Mucosa of stomach (tissue), 1 donor: Measurements from ENCODE around the gene CAMK2B.

Experiments
- H3K27me3 ChIP-seq: one replicate; pipeline ENCODE4 v1.7.0; 2013; ENCODE audit warnings: mild to moderate bottlenecking, low read length; ENCODE audit not compliant: control insufficient read depth, insufficient read depth
- H3K36me3 ChIP-seq: one replicate; pipeline ENCODE4 v1.7.0; 2013; ENCODE audit warnings: low read length; ENCODE audit not compliant: control insufficient read depth, insufficient read depth
- H3K4me1 ChIP-seq: one replicate; pipeline ENCODE4 v1.7.0; 2013; ENCODE audit warnings: mild to moderate bottlenecking, low read length; ENCODE audit not compliant: control insufficient read depth, insufficient read depth
- H3K4me3 ChIP-seq: one replicate; pipeline ENCODE4 v1.7.0; 2013; ENCODE audit warnings: low read length
- H3K9ac ChIP-seq: one replicate; pipeline ENCODE4 v1.7.0; 2013; ENCODE audit warnings: mild to moderate bottlenecking, low read length, moderate library complexity
- H3K9me3 ChIP-seq: one replicate; pipeline ENCODE4 v1.7.0; 2013; ENCODE audit warnings: mild to moderate bottlenecking, low read length, moderate library complexity; ENCODE audit not compliant: control insufficient read depth
- donor health status: Pancreatic carcinoma.

CAMK2B gene

GRCh38 chr7:44327981-44328380 is 2.6 kb upstream of the CAMK2B start:
- H3K9me3 ChIP-seq: no peaks in the 10 kb centered on the region
- H3K4me1 ChIP-seq: no peaks in the 10 kb centered on the region
- H3K9ac ChIP-seq: no peak overlapping the region
- H3K4me3 ChIP-seq: no peak overlapping the region
- peaks cover 28% of the 10 kb centered on the region for H3K27me3 ChIP-seq
- no peaks in the 10 kb centered on the region for H3K36me3 ChIP-seq

GRCh38 chr7:44326261-44327125 is 1.1 kb upstream of the CAMK2B start:
- H3K9ac ChIP-seq: no peak overlapping the region
- no peaks in the 10 kb centered on the region for H3K9me3 ChIP-seq
- no peaks in the 10 kb centered on the region for H3K4me1 ChIP-seq
- no peak overlapping the region for H3K4me3 ChIP-seq
- H3K27me3 ChIP-seq: peaks cover 29% of the 10 kb centered on the region
- H3K36me3 ChIP-seq: no peaks in the 10 kb centered on the region

- no peak overlapping the region for H3K9ac ChIP-seq
- peaks cover 34% of the 10 kb centered on the region for H3K27me3 ChIP-seq
- H3K9me3 ChIP-seq: no peaks in the 10 kb centered on the region
- H3K4me3 ChIP-seq: no peak overlapping the region
- no peaks in the 10 kb centered on the region for H3K36me3 ChIP-seq
- H3K4me1 ChIP-seq: no peaks in the 10 kb centered on the region
These were observed 432 bp upstream of the CAMK2B start for GRCh38 chr7:44325811-44326241.

- H3K9me3 ChIP-seq: no peaks in the 10 kb centered on the region
- no peak overlapping the region for H3K9ac ChIP-seq
- no peaks in the 10 kb centered on the region for H3K4me1 ChIP-seq
- H3K36me3 ChIP-seq: no peaks in the 10 kb centered on the region
- no peak overlapping the region for H3K4me3 ChIP-seq
- peaks cover 34% of the 10 kb centered on the region for H3K27me3 ChIP-seq
These were observed 753 bp downstream of the CAMK2B start for GRCh38 chr7:44324481-44325200.

GRCh38 chr7:44324204-44324480 is 1.3 kb downstream of the CAMK2B start:
- Histone ChIP-seq H3K36me3 (no peaks in the 10 kb centered on the region), H3K9me3 (no peaks in the 10 kb centered on the region), H3K4me1 (no peaks in the 10 kb centered on the region), H3K4me3 (no peak overlapping the region), H3K27me3 (peaks cover 34% of the 10 kb centered on the region), H3K9ac (no peak overlapping the region)

GRCh38 chr7:44323381-44324203 is 1.8 kb downstream of the CAMK2B start:
- no peak overlapping the region for H3K4me3 ChIP-seq
- peaks cover 34% of the 10 kb centered on the region for H3K27me3 ChIP-seq
- H3K4me1 ChIP-seq: no peaks in the 10 kb centered on the region
- no peaks in the 10 kb centered on the region for H3K9me3 ChIP-seq
- no peak overlapping the region for H3K9ac ChIP-seq
- no peaks in the 10 kb centered on the region for H3K36me3 ChIP-seq

GRCh38 chr7:44322631-44323363 is 2.6 kb downstream of the CAMK2B start:
- no peaks in the 10 kb centered on the region for H3K36me3 ChIP-seq
- H3K4me1 ChIP-seq: no peaks in the 10 kb centered on the region
- peaks cover 40% of the 10 kb centered on the region for H3K27me3 ChIP-seq
- no peak overlapping the region for H3K4me3 ChIP-seq
- no peaks in the 10 kb centered on the region for H3K9me3 ChIP-seq
- no peak overlapping the region for H3K9ac ChIP-seq

GRCh38 chr7:44321796-44322195 is 3.6 kb downstream of the CAMK2B start:
- no peak overlapping the region for H3K9ac ChIP-seq
- no peaks in the 10 kb centered on the region for H3K36me3 ChIP-seq
- H3K27me3 ChIP-seq: peaks cover 37% of the 10 kb centered on the region
- no peak overlapping the region for H3K4me3 ChIP-seq
- no peaks in the 10 kb centered on the region for H3K4me1 ChIP-seq
- no peaks in the 10 kb centered on the region for H3K9me3 ChIP-seq

GRCh38 chr7:44320794-44321371 is 4.5 kb downstream of the CAMK2B start:
- no peak overlapping the region for H3K9ac ChIP-seq
- H3K4me3 ChIP-seq: no peak overlapping the region
- H3K9me3 ChIP-seq: no peaks in the 10 kb centered on the region
- peaks cover 28% of the 10 kb centered on the region for H3K27me3 ChIP-seq
- H3K36me3 ChIP-seq: no peaks in the 10 kb centered on the region
- H3K4me1 ChIP-seq: no peaks in the 10 kb centered on the region

GRCh38 chr7:44320141-44320540 is 5.3 kb downstream of the CAMK2B start:
- no peaks in the 10 kb centered on the region for H3K4me1 ChIP-seq
- H3K36me3 ChIP-seq: no peaks in the 10 kb centered on the region
- H3K9ac ChIP-seq: no peak overlapping the region
- H3K9me3 ChIP-seq: no peaks in the 10 kb centered on the region
- peaks cover 26% of the 10 kb centered on the region for H3K27me3 ChIP-seq
- no peak overlapping the region for H3K4me3 ChIP-seq

GRCh38 chr7:44318332-44318731 is 7.1 kb downstream of the CAMK2B start:
- Histone ChIP-seq H3K4me3 (no peak overlapping the region), H3K4me1 (no peaks in the 10 kb centered on the region), H3K9ac (no peak overlapping the region), H3K36me3 (no peaks in the 10 kb centered on the region), H3K27me3 (peaks cover 12% of the 10 kb centered on the region), H3K9me3 (no peaks in the 10 kb centered on the region)
